Measurements from ENCODE around the gene GNAI3.

The GNAI3 gene

GRCh38 chr1:109527098-109527811 is 21.2 kb upstream of the GNAI3 start:
- no peak for DNase-seq (ENCODE audit: low read depth)

- no peak for DNase-seq (ENCODE audit: low read depth)
These were observed 20.3 kb upstream of the GNAI3 start for GRCh38 chr1:109527846-109528695.

DNA sequence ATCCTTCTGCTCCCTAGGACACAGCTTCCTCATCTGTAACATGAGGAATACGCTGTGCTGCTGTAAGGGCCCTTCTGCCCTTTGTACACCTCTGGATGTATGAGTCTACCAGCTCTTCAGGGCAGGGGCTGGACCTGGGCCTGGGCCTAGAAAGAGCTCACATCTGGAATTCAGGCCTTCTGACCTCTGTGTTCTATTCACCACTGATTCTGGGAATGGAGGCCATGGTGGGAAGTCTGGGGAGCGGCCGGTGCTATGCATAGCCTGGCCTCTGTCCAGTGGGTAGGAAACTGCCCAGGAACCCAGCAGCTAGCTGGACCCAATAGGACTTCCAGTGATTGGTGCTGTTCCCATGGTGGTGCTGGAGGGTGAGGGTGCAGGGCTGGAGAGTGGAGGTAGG is 19.7 kb upstream of the GNAI3 start:
- DNase-seq (ENCODE audit: low read depth), result no peak

DNA sequence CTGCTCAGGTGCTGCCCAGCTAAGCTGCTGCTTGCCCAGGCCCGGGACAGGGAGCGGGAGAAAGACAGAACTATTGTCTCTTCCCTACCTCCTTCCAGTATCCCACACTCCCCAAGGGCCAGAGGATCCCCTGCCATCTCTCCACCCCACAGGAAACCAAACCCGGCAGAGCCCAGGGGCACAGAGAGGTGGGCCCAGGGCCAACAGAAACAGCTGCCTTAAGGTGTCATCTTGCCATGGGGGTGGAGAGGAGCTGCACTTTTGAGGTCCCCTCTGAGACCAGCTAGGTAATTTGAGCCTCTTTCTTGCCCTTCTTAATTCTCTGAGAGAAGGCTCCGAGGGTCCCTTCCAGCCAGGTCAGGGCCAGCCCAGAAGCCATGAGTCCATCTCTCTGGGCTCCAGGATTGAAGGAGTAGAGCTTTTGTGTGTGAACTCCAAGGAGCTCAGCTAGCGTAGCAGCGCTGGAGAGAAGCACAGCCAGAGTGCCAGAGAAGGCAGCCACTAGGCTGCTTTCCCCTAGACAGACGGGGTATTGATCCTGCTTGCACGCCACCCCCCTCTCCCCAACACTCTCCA is 18.4 kb upstream of the GNAI3 start:
- DNase-seq (ENCODE audit: low read depth), result peak; percentile 53

GRCh38 chr1:109530457-109531087 is 17.8 kb upstream of the GNAI3 start:
- DNase-seq (ENCODE audit: low read depth), result peak; percentile 18

DNA sequence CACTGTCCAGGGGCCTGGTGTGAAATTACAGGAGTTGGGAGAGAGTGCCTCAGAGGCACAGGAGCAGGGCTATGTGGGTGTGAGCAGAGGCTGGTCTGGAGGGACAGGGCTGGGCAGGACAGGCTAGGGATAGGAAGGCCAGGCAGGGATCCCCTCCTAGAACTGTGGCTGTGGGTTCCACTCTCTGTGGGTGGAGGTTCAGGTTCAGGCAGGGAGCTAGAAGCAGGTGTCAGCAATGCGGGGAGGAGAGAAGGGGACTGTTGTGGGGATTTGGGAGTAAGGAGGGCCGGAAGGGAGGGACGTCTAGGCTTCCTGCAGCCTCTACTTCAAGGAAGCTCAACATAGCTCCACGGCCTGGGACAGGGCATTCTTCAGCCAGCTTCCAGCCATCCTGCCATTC is 17.0 kb upstream of the GNAI3 start:
- DNase-seq (ENCODE audit: low read depth), result no peak

GRCh38 chr1:109531826-109532364 is 16.5 kb upstream of the GNAI3 start:
- DNase-seq (ENCODE audit: low read depth), result peak; percentile 25

DNA sequence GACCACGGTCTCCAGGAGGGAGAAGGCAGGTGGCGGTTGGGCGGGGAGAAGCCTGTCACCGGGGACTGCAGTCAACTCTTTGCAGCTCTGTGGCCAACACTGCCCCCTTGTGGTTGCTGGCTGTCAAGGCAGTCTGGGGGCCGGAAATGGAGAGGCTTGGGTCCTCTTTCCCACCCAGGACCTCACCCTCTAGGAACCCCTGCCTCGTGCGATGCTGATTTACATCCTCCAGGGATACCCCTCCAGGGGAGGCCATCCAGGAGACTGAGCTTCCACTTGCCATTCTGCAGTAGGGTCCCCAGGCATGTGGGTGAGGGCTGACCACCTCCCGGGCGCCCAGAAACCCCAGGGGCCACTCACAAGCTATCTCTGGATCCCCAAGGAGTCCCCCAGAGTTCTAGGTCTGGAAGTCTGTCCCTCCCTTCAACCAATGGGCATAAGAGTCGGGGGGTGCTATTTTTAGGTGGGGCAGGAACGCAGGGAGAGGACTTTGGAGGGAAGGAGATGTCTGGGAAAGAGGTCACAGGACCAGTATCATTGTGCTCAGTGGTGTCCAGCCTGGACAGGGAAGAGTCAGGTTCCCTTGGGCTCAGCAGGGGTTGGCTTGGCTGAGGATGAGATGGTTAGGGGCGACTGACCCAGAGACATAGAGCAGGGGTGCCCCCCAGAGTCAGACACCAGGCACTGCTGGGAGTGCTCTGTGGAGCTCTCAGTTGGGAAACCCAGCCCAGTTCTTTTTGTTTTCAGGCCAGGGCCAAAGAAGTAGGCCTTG is 15.9 kb upstream of the GNAI3 start:
- peak; percentile 88 for DNase-seq (ENCODE audit: low read depth)

DNA sequence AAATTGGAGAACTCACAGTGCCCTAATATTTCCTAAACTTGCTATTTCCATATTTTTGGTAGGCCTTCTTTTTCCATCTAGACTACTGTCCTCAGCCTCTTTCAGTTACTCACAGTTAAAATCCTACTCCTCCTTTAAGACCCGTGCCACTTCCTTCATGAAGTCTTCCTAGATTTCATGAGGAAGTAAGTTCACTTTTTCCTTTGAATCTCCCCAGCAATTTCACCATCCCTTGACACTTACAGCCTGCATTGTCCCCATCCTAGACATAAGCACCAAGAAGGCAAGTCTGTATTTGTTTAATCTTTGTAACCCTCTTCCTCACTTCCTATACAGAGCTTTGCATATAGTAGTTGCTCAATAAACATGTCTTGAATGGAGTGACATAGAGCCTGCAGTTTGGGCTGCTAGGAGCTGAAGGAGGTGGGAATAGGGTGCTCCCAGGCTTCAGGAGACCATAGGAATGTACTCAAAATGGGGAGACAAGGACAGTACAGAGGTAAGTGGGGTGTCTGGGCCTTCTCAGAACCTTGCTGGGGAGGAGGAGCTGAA is 14.0 kb upstream of the GNAI3 start:
- no peak for DNase-seq (ENCODE audit: low read depth)

GRCh38 chr1:109535481-109535880 is 12.9 kb upstream of the GNAI3 start:
- no peak for DNase-seq (ENCODE audit: low read depth)

- no peak for DNase-seq (ENCODE audit: low read depth)
These were observed 12.4 kb upstream of the GNAI3 start for GRCh38 chr1:109535971-109536491.

GRCh38 chr1:109537450-109538178 is 10.8 kb upstream of the GNAI3 start:
- no peak for DNase-seq (ENCODE audit: low read depth)

GRCh38 chr1:109538827-109539555 is 9.4 kb upstream of the GNAI3 start:
- no peak for DNase-seq (ENCODE audit: low read depth)

GRCh38 chr1:109539676-109540075 is 8.7 kb upstream of the GNAI3 start, which contains the start of gene GPR61:
Gene GPR61, plus strand, starts transcription at chr1:109539872. Its CDS starts 3,151 bp downstream, at chr1:109543023.
- DNase-seq (ENCODE audit: low read depth), result no peak

DNA sequence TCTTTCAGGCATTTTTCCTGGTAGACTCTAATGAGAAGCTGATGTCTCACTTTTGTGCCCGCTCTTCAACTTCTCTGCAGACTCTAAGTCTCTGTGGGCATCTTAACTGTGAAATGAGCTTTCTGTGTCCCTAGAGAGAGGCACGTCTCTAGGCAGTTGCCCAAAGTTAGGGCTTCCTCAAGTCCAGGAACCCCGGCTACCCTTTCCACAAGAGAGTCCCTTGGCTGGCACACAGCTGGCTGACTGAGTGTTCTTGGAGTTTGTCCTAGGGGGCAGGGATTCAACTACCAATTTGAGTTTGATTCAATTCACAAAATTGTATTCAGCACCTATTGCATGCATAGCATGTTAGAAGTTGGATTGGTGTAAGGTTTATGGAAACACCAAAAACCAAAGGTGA is 7.3 kb upstream of the GNAI3 start:
- no peak for DNase-seq (ENCODE audit: low read depth)

DNA sequence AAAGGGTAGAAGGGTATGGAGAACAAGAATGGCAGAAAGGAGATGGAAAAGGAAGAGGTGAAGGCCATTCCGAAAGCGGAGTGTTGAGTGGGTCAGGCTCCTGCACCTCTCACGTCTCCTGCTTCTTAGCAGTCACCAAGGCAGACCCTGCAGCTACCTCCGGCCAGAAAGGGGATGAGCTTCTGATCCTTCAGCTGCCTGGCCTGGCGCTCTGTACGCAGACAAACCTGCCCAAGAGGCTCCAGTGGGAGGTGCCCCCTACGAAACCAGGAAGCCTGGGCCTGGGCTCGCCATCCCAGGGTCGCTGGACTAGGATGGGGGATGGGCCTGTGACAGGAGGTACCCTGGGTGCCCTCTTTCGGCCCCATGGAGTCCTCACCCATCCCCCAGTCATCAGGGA is 5.8 kb upstream of the GNAI3 start:
- DNase-seq (ENCODE audit: low read depth), result no peak

DNA sequence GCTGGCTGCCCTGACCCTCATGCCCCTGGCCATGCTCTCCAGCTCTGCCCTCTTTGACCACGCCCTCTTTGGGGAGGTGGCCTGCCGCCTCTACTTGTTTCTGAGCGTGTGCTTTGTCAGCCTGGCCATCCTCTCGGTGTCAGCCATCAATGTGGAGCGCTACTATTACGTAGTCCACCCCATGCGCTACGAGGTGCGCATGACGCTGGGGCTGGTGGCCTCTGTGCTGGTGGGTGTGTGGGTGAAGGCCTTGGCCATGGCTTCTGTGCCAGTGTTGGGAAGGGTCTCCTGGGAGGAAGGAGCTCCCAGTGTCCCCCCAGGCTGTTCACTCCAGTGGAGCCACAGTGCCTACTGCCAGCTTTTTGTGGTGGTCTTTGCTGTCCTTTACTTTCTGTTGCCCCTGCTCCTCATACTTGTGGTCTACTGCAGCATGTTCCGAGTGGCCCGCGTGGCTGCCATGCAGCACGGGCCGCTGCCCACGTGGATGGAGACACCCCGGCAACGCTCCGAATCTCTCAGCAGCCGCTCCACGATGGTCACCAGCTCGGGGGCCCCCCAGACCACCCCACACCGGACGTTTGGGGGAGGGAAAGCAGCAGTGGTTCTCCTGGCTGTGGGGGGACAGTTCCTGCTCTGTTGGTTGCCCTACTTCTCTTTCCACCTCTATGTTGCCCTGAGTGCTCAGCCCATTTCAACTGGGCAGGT is 5.0 kb upstream of the GNAI3 start:
- no peak for DNase-seq (ENCODE audit: low read depth)

DNA sequence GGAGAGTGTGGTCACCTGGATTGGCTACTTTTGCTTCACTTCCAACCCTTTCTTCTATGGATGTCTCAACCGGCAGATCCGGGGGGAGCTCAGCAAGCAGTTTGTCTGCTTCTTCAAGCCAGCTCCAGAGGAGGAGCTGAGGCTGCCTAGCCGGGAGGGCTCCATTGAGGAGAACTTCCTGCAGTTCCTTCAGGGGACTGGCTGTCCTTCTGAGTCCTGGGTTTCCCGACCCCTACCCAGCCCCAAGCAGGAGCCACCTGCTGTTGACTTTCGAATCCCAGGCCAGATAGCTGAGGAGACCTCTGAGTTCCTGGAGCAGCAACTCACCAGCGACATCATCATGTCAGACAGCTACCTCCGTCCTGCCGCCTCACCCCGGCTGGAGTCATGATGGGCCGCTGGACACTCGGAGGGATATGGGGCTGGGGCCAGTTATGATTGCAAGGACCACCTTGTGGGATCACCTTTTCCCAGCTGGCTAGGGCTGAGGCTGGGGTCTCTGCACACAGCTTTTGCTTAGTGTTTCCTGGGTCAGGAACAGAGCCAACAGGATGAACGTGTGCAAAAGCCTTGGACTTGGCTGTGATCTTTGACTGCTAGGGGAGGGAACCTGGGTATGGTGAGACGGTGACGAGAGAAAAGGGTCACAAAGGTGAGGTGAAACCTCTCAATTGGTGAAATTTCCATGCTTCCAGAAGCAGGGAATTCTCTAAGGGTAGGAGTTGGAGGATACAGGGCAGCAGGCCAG is 4.3 kb upstream of the GNAI3 start:
- DNase-seq (ENCODE audit: low read depth), result no peak

All from EH (cell line).